Measurements from ENCODE around the gene ATP1A2. TPM values are rescaled to one million over a fixed set of nuclear protein-coding genes. Genes with fewer than 3 reads are reported as not detected.

The ATP1A2 gene
- total and polyA plus RNA-seq, 2 of the 8 experiments (the other 6 are each of a cell fraction or from before 2014, with no cell fraction given): 39.7 to 40.8 TPM

- TF ChIP-seq TAF7 (optimal IDR thresholded peaks at IDR 0.05; ENCODE audit: borderline replicate concordance, low read depth, low read length) (no peak), NRF1 (IDR thresholded peaks at IDR 0.05; ENCODE audit: low read depth, low read length) (no peak)
Observed at GRCh38 chr1:160134791-160135572, 19.4 kb downstream of the ATP1A2 start (continued).
